ENCODE measurements around the gene ZDHHC14.

ZDHHC14 gene

GRCh38 chr6:157521362-157522335, 140.7 kb downstream of the ZDHHC14 start:
- no peak for TF ChIP-seq CTCF (IDR thresholded peaks at IDR 0.05; ENCODE audit: extremely low read depth, missing control alignments)
- DNase-seq (ENCODE audit: low spot score), result no peak

GRCh38 chr6:157522472-157522871, 141.5 kb downstream of the ZDHHC14 start:
- no peak for DNase-seq (ENCODE audit: low spot score)
- no peak for TF ChIP-seq CTCF (IDR thresholded peaks at IDR 0.05; ENCODE audit: extremely low read depth, missing control alignments)

GRCh38 chr6:157524735-157525134, 143.7 kb downstream of the ZDHHC14 start:
- DNase-seq (ENCODE audit: low spot score), result no peak
- no peak for TF ChIP-seq CTCF (IDR thresholded peaks at IDR 0.05; ENCODE audit: extremely low read depth, missing control alignments)

- no peak for DNase-seq (ENCODE audit: low spot score)
- no peak for TF ChIP-seq CTCF (IDR thresholded peaks at IDR 0.05; ENCODE audit: extremely low read depth, missing control alignments)
Measured at GRCh38 chr6:157525292-157525889, 144.4 kb downstream of the ZDHHC14 start.

- no peak for TF ChIP-seq CTCF (IDR thresholded peaks at IDR 0.05; ENCODE audit: extremely low read depth, missing control alignments)
- DNase-seq (ENCODE audit: low spot score), result no peak
Measured at GRCh38 chr6:157525918-157526425, 145.0 kb downstream of the ZDHHC14 start.

GRCh38 chr6:157527471-157527907, 146.5 kb downstream of the ZDHHC14 start:
- DNase-seq (ENCODE audit: low spot score), result peak; percentile 54

More at GRCh38 chr6:157527471-157527907, 146.5 kb downstream of the ZDHHC14 start:
- no peak for TF ChIP-seq CTCF (IDR thresholded peaks at IDR 0.05; ENCODE audit: extremely low read depth, missing control alignments)
